TTC549 (cell line): ENCODE results near the gene NEK6.

Source experiments
- FAIRE-seq: peaks from 2 replicates; lab custom pipeline; 2012; peaks lifted over from hg19 to GRCh38; lab: Jason Lieb, UNC

The NEK6 gene

GRCh38 chr9:124261736-124262648 is 4.2 kb downstream of the NEK6 start:
- FAIRE-seq = no peak

DNA sequence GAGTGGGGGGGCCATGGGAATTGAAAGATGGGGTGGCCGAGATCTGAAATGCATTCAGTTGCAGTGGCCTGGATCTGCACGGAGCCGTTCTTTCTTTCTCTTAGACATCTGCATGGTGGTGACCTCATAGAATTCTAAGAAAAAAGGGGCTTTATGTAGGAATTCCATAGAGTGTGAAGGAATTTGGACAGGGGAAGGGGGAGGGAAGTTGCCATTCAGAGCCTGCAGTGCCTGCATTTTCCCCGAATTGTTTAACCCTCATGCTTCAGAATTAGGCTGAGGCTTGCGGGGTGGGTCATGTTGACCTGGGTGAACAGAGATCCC is 4.9 kb downstream of the NEK6 start:
- no peak for FAIRE-seq

DNA sequence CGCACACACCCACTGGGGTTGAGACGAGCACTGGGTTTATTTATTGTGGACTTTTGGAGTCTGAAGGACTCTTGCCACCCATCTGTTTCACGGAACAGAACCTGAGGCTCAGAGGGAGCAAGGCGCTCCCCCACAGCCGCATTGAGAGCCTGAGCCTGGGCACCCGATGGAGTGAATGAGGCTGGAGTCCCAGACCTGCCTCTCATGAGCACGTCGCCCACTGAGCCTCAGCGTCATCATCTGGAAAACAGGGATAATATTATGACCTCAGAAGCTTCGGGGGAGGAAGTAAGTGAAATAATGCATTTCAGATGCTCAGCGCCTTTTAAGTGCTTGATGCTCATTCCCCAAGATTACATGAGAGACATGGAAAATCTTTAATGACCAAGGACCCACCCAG is 5.5 kb downstream of the NEK6 start:
- FAIRE-seq = no peak

DNA sequence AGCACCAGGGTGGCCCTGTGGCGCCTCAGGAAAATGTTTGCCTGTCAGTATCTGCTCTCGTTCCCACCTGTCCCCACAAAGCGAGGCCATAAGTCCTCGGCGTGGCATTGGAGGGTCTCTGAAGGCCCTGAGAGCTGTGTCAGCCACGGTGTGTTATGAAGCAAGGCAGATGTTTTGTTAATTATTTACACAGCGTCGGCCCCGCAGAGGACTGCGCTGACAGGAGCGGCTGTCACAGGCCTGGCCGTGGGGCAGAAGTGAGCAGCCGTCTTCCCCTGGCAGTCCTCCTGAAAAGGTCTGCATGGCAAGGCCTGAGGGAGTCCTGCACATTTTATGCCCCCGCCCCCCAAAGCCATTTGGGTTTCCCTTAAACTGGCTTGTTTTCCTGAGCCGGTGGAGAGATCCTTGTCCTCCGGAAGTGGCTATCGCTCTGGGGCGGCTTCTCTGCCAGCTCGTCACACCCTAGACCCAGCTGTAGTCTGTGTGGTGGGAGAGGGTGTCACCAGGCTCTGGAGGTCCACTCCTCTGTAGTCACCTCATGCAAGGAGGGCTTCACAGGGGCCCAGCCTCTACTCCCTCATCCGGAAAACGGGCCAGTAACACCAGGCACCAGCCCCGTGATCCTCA is 6.2 kb downstream of the NEK6 start:
- FAIRE-seq = no peak

DNA sequence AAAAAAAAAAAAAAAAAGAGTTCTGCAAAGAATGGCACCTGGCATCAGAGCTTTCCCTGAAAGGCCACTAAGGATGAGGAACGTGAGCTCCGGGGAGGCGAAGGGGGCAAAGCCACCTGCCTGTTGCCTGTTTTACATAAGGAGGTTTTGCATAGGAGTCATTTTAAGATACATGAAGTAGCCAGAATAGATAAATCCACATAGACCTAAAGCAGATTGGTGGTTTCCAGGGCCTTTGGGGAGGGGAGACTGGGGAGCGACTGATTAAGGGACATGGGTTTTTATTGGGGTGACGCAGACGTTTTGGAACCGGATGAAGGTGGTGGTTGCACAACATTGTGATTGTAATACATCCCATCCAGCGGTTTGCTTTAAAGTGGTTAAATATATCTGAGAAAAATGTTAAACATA is 7.1 kb downstream of the NEK6 start:
- no peak for FAIRE-seq

DNA sequence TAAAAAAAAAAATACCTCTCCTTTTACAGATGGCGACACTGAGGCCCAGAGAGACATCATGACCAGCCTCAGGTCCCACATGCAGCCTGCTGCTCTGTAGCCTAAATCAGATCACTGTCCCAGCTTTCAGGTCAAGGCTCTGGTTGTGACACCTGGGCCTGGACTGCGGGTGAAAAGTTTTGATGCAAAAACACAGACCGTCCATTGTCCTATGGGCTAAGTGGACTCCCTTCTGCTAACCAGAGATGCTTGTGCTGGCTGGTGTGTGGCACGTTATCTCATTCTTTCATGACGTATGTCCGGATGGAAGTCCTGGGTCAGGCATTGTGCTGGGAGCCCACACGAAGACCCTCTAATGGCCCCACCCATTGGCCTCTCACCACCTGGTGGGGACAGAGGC is 7.8 kb downstream of the NEK6 start:
- no peak for FAIRE-seq

GRCh38 chr9:124266139-124266825 is 8.5 kb downstream of the NEK6 start:
- no peak for FAIRE-seq

DNA sequence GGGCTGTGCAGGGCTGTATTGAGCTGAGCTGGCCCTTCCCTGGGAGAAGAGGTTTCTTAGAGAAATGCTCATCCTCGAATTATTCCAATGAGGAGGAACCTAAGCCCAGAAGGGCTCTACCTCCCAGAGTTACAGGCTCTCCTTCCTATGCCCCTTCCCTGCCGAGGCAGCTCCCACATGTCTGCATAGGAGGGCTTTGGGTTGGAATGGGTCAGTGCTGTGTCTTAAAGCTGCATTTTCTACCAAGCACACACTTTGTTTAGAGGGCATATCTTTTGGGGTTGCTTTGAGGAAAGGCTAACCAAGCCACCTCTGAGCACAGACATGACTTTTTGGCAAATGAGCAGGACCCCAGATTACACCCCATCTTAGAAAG is 9.1 kb downstream of the NEK6 start:
- no peak for FAIRE-seq

DNA sequence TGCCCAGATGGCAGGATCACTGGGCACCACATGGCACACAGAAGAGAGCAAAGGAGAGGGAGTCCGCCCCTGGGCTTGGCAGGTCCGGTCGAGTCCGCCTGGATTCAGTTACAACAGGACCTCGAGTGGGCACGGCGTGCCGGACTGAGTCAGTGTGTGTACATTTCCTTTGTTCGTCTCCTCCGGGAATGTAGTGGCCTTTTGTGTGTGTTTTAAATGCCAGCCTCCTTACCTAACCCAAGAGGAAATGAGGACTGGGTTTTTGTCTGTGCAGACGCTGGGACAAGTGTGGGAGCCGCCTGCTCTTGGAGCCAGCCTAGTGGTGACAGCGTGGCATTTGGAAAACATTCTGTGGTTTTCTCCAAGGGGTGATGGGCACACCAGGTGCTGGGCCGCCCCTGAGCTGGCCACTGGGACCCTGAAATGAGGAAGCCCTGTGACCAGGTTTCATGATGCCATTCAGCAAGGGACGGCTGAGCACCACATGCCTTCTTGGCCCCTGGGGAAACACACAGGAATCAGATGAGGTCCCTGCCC is 9.6 kb downstream of the NEK6 start:
- FAIRE-seq = no peak

DNA sequence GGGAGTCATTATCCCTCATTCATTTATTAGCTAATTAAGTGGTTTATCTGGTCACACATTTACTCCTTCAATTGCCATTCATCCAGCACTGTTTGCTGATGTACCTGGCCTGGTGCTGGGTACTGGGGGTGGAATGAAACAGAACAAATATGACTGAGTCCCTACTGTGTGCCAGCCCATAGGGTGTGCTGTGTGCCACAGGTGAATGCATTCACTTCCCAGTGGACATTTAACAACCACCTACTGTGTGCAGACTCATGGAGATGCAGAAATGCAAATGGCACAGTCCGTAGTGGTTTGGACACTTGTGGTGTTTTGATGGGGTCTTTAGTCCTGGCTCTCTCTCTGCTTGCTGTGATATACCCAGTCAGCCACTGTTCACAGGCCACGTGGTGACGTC is 10.5 kb downstream of the NEK6 start:
- FAIRE-seq = no peak

DNA sequence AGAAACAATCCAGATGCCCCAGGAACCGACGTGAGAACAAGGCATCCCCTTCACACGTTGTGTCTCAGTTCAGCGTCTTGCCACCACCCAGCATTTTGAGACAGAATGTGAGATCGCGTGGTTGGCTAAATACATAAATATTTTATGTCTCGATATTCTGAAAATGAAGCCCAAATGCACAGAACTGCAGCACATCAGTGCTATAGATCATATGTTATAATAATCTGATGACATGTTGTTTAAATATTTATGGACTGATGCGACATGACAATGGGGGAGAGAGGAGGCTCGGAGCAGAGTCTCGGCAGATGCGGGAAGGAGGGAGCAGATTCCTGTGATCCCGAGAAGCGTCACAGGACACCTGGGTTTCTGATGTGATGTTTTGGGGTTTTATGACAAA is 10.9 kb downstream of the NEK6 start:
- FAIRE-seq = no peak

GRCh38 chr9:124269556-124269955 is 11.8 kb downstream of the NEK6 start:
- FAIRE-seq = no peak

DNA sequence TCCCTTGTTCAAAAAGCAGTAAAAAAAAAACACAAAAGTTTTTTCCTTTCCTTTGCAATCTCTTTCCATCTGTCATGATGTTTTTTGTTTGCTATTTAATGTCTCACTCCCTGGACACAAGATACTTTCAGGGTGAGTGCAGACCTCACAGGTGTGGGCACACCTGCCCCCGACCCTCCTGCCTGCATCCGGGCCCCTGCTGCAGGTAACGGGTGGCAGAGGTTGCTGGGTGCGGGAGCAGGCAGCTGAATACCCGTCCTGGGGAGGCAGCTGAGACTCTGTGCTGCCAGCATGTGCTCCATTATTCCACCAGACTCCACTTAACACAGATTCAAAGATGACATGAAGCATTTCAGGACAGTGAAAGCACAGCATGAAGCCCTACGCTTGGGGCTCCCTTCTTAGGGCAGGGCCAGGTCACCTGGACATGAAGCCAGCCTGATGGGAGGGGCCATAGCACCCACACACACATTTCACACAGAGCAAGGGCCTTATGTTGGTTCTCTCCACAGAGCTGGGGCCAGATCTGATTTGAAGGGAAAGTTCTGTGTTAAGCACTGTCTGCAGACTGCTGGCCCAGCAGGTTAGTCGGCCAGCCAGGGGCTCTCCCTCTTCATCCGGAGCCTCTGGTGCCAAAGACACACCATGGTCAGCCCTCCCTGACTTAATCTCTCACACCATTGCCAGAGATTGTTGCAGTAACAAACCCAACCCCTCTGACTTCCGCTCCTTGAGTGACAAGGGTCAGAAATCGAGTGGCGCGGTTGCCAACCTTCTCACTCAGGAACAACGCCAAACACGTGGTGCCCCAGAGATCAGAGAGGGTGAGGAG is 13.0 kb downstream of the NEK6 start:
- FAIRE-seq = no peak

GRCh38 chr9:124271660-124272059 is 13.9 kb downstream of the NEK6 start:
- FAIRE-seq = no peak

DNA sequence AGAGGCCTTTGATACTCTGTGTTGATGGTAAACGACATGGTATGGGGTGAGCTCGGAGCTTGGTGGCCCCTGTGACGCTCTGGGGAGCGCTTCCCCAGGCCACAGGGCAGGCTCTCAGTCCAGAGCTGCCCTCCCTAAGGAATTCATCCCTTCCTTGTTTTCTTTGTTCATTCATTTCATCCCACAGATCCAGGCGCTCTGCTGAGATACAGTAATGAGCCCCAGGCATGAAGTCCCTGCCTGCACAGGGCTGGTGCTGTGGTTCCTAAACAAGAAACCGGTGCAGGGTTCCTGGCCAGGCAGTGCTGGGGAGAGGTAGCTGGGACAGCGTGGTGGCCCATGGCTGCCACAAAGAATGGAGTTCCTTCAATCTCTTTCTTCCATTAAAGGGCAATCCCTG is 14.4 kb downstream of the NEK6 start:
- FAIRE-seq = no peak

DNA sequence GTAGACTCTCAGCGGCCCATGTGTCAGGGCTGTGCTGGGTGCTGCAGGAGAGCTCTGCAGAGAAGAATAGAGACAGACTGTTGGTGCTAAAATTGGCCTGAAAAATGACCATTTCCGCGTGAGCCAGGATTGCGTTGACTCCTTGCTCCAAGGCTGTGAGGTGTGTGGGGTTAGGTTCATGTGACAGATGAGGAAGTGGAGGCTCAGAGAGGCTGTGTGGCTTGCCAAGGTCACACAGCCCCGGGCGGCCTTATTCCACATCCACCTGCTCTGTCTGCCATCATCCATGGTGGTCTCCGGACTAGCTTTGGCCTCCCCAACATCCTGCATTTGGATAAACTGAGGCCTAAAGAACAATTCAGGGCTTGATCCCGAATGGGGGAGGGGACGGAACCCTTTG is 15.2 kb downstream of the NEK6 start:
- no peak for FAIRE-seq

GRCh38 chr9:124273427-124274160 is 15.8 kb downstream of the NEK6 start:
- FAIRE-seq = no peak

DNA sequence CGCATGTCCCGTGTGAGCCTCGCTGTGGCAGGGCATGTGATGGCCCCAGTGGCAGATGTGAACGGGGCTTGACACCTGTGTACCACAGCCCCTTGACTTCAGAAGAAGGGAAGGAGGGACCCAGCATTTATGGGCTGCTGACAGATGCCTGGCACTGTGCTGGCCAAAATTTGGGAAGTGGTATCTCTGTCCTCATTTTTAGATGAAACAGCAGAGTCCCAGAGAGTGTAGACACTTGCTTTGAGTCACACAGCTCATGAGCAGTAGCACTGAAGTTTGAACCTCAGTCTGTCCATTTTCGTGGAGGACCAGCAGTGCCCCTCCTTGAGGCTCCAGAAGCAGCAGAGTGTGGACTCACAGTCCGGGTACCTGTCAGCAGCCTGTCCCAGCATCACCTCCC is 16.5 kb downstream of the NEK6 start:
- FAIRE-seq = no peak

- no peak for FAIRE-seq
Observed at GRCh38 chr9:124274738-124275137, 17.0 kb downstream of the NEK6 start.

DNA sequence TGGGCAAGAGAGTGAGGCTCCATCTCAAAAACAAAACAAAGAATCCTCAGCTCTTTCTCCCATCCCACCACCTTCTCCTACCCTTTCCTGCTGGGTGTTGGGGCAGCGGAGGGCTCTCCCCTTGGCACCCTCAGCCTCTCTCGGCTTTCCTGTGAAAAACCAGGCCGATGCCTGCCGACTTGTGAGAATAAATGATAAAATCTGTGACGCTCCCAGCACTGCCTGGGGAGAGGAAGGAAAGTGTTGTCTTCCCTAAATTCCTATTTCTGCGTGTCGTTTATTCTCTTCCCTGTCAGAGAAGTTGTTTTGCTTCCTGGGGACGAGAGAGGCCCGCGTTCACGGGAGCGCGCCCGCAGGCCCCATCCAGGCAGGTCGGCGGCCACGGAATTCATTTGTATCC is 19.7 kb downstream of the NEK6 start:
- no peak for FAIRE-seq

GRCh38 chr9:124278054-124278540 is 20.3 kb downstream of the NEK6 start:
- no peak for FAIRE-seq
